Measurements from ENCODE around the gene RPAP3.

RPAP3 gene

GRCh38 chr12:47705229-47705565 lies 633 bp downstream of the RPAP3 start:
- TF ChIP-seq EZH2phosphoT487 (conservative IDR thresholded peaks at IDR 0.05; ENCODE audit: low read length) (no peak), CTCF (IDR thresholded peaks at IDR 0.05; ENCODE audit: insufficient read depth, low read length, poor library complexity, severe bottlenecking) (no peak)
- Histone ChIP-seq H3K4me3 (ENCODE audit: insufficient read depth, low read length, poor library complexity, severe bottlenecking) (peak overlapping the region; percentile 68), H3K36me3 (ENCODE audit: low read length) (peaks cover 16% of the 10 kb centered on the region), H3K27ac (ENCODE audit: low read depth, low read length) (no peak overlapping the region), H3K9ac (ENCODE audit: low read length) (peak overlapping the region; percentile 81), H3K79me2 (ENCODE audit: insufficient read depth, low read length) (peaks cover 45% of the 10 kb centered on the region), H2AFZ (ENCODE audit: low read depth, low read length, severe bottlenecking) (no peak overlapping the region), H3K9me2 (replicated peaks; ENCODE audit: insufficient read depth, low read length) (no peaks in the 10 kb centered on the region), H3K9me3 (ENCODE audit: insufficient read depth, low read length) (no peaks in the 10 kb centered on the region), H3F3A (ENCODE audit: insufficient read depth) (peaks cover 12% of the 10 kb centered on the region), H4K20me1 (ENCODE audit: low read depth, low read length) (no peaks in the 10 kb centered on the region), H3K4me2 (ENCODE audit: low read depth, low read length, poor library complexity, severe bottlenecking) (peak overlapping the region; percentile 98), H3K27me3 (ENCODE audit: low read length) (no peaks in the 10 kb centered on the region)

GRCh38 chr12:47704719-47705118 lies 1.1 kb downstream of the RPAP3 start:
- Histone ChIP-seq H3K9me3 (ENCODE audit: insufficient read depth, low read length) (no peaks in the 10 kb centered on the region), H3K9ac (ENCODE audit: low read length) (peak overlapping the region; percentile 81), H3K9me2 (replicated peaks; ENCODE audit: insufficient read depth, low read length) (no peaks in the 10 kb centered on the region), H3F3A (ENCODE audit: insufficient read depth) (peaks cover 12% of the 10 kb centered on the region), H3K4me3 (ENCODE audit: insufficient read depth, low read length, poor library complexity, severe bottlenecking) (peak overlapping the region; percentile 68), H3K27ac (ENCODE audit: low read depth, low read length) (no peak overlapping the region), H3K79me2 (ENCODE audit: insufficient read depth, low read length) (peaks cover 45% of the 10 kb centered on the region), H3K36me3 (ENCODE audit: low read length) (peaks cover 16% of the 10 kb centered on the region), H3K27me3 (ENCODE audit: low read length) (no peaks in the 10 kb centered on the region), H4K20me1 (ENCODE audit: low read depth, low read length) (no peaks in the 10 kb centered on the region), H2AFZ (ENCODE audit: low read depth, low read length, severe bottlenecking) (no peak overlapping the region), H3K4me2 (ENCODE audit: low read depth, low read length, poor library complexity, severe bottlenecking) (peak overlapping the region; percentile 98)
- no peak for TF ChIP-seq CTCF (IDR thresholded peaks at IDR 0.05; ENCODE audit: insufficient read depth, low read length, poor library complexity, severe bottlenecking)
- TF ChIP-seq EZH2phosphoT487 (conservative IDR thresholded peaks at IDR 0.05; ENCODE audit: low read length) = no peak

GRCh38 chr12:47700263-47700662 lies 5.6 kb downstream of the RPAP3 start:
- H3K36me3 ChIP-seq (ENCODE audit: low read length) = peaks cover 36% of the 10 kb centered on the region
- no peak overlapping the region for H3K4me3 ChIP-seq (ENCODE audit: insufficient read depth, low read length, poor library complexity, severe bottlenecking)

More at GRCh38 chr12:47700263-47700662, 5.6 kb downstream of the RPAP3 start:
- H3K27me3 ChIP-seq (ENCODE audit: low read length) = no peaks in the 10 kb centered on the region
- peaks cover 39% of the 10 kb centered on the region for H3K79me2 ChIP-seq (ENCODE audit: insufficient read depth, low read length)
- peaks cover 4% of the 10 kb centered on the region; the same call in 1 of the 2 replicates for H3F3A ChIP-seq (ENCODE audit: insufficient read depth)
- no peak overlapping the region for H3K4me2 ChIP-seq (ENCODE audit: low read depth, low read length, poor library complexity, severe bottlenecking)
- no peak overlapping the region for H3K9ac ChIP-seq (ENCODE audit: low read length)
- no peaks in the 10 kb centered on the region for H3K9me3 ChIP-seq (ENCODE audit: insufficient read depth, low read length)
- no peaks in the 10 kb centered on the region for H3K9me2 ChIP-seq (replicated peaks; ENCODE audit: insufficient read depth, low read length)
- TF ChIP-seq EZH2phosphoT487 (conservative IDR thresholded peaks at IDR 0.05; ENCODE audit: low read length) (no peak), CTCF (IDR thresholded peaks at IDR 0.05; ENCODE audit: insufficient read depth, low read length, poor library complexity, severe bottlenecking) (no peak)
- H4K20me1 ChIP-seq (ENCODE audit: low read depth, low read length) = no peaks in the 10 kb centered on the region
- H3K27ac ChIP-seq (ENCODE audit: low read depth, low read length) = no peak overlapping the region
- no peak overlapping the region for H2AFZ ChIP-seq (ENCODE audit: low read depth, low read length, severe bottlenecking)
